Cardiac fibroblast (primary cell): Measurements from ENCODE around the gene ATE1.

Source experiments
- DNase-seq, 2 donors: peaks; one replicate each; pipeline versions ENCODE4 v3.0.0 to v3.0.0-alpha.2; 2010; ENCODE audit warnings: low read depth in 2 of 2
- H3K4me3 ChIP-seq, 2 donors: replicated peaks in 1 of 2; 1 replicate in 1 of 2; 2 replicates in 1 of 2; pipeline ENCODE4 v1.5.1; 2011; ENCODE audit warnings: low read depth in 2 of 2, low read length in 2 of 2, mild to moderate bottlenecking in 2 of 2, moderate library complexity in 1 of 2
- CTCF ChIP-seq: IDR thresholded peaks from one replicate; pipeline ENCODE4 v1.5.1; 2011; ENCODE audit warnings: low read depth, mild to moderate bottlenecking, low read length, inconsistent platforms

The ATE1 gene

GRCh38 chr10:121800146-121800545 is 127.7 kb downstream of the ATE1 start:
- H3K4me3 ChIP-seq: no peak overlapping the region
- no peak for DNase-seq
- no peak for TF ChIP-seq CTCF

- no peak overlapping the region for H3K4me3 ChIP-seq
- no peak for DNase-seq
- TF ChIP-seq CTCF: no peak
These were observed 130.3 kb downstream of the ATE1 start for GRCh38 chr10:121797490-121797889.

- DNase-seq: no peak
- no peak overlapping the region for H3K4me3 ChIP-seq
- no peak for TF ChIP-seq CTCF
These were observed 131.5 kb downstream of the ATE1 start for GRCh38 chr10:121796342-121796741.

DNA sequence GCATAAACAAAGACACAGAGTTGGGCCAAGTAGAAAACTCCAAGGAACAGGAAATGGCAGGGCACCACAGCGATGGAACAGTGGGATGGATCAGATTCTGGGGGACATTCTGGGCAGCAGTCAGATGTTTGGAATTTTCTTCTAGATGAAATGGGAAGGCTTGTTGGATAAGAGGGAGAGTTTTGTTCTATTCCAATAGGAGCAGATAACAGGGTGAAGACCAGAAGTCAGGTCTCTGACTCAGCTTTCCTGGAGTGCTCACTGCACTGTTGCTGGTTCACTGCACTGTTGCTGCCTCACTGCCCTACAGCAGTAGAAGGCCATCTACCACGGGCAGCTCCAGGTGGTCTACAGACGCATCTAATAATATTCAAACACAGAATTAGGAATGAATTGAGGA is 135.6 kb downstream of the ATE1 start:
- peak; percentile 69 to 73 for DNase-seq
- TF ChIP-seq CTCF: no peak
- no peak overlapping the region for H3K4me3 ChIP-seq

- peak; percentile 56 to 78 for DNase-seq
- TF ChIP-seq CTCF: no peak
- H3K4me3 ChIP-seq: no peak overlapping the region
These were observed 136.1 kb downstream of the ATE1 start for GRCh38 chr10:121791761-121792160.

DNA sequence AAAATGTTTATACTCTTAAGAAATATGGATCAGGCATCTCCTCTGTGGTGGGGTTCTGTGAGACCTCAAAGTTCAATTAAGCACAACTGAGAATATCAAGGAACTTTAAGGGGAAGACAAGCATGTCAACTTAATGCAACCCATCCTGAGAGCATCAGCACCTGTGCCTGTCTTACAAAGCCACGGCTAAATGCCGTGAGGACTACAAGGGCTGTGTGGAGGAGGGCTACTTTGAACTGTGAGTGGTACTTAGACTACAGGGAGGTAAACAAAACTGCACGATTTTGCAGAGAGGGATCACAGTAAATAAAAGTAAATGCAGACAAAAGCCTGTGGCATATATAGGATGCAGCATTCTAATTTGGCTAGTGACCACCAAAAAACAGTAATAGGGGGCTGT is 139.1 kb downstream of the ATE1 start:
- DNase-seq: no peak
- no peak for TF ChIP-seq CTCF
- H3K4me3 ChIP-seq: no peak overlapping the region

DNA sequence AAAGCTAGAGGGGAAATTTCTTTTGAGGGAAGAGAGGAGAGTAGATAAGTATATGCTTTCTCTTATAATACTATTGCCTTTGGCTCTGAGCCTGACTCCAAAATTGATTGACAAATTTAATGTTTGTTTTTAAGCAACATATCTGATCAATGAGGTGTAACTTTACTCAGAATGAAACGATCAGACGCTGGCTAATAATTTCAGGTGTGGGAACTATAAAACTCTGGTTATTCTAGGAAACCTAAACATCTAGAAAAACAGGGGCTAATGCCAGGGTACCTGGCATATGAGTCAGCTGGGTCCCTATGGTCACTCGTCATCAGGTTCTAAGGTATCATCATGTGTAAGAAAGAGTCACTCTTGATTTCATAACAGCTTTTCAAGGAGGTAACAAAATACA is 139.7 kb downstream of the ATE1 start:
- no peak for TF ChIP-seq CTCF
- DNase-seq: peak in 1 of 2 donors; percentile 20
- no peak overlapping the region for H3K4me3 ChIP-seq
